ENCODE results near the gene CT45A9.
"Not testable (repeated sequence)": the region's sequence is repeated elsewhere in the genome, so short reads cannot be mapped to it uniquely, and the experiment has no call there.

Gene CT45A9, protein sequence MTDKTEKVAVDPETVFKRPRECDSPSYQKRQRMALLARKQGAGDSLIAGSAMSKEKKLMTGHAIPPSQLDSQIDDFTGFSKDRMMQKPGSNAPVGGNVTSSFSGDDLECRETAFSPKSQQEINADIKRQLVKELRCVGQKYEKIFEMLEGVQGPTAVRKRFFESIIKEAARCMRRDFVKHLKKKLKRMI

DNA sequence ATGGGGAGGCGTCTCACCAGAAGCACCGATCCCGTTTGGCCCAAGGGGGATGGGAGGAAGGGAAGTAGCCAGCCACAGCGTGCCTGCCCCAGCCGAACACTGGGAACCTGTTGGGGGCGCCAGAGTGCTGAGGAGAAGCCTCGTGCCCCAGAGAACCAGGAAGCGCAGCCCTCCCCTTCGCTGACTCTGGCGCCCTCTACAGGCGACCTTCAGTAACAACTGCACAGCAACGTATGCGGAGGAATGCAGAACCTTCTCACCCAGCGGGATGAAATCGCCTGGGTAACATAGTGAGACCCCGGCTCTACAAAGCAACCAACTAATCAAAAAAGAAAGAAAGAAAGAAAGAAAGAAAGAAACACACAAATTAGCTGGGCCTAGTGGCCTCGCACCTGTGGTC lies at the start of gene CT45A9:
Gene CT45A9, minus strand, starts transcription at position 101 of the 400 bp plus-strand sequence. CDS start 3,751 bp downstream, outside the sequence.
- in situ Hi-C loops (cut with MboI; ENCODE audit: low sequenced_read_pairs) = not testable (repeated sequence)

DNA sequence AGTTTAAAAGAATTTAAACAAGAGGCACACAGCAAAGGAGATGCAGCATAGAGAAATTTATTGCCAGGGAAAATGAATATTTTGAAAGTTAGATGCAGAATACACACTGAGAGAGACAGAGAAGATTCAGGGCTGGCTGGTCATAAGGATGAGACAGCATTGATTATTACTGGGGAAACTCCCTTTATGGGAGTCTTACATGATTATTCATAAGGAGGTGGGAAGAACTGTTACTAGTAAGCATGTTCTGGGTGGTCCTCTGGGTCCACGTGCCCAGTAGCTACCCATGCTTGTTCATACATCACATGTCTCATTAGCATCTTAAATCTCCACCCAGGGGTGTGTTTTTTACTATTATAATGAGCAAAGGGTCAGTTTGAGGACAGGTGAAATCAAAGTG lies 48.9 kb upstream of the CT45A9 start:
- in situ Hi-C loops (cut with MboI; ENCODE audit: low sequenced_read_pairs) = not testable (repeated sequence)

DNA sequence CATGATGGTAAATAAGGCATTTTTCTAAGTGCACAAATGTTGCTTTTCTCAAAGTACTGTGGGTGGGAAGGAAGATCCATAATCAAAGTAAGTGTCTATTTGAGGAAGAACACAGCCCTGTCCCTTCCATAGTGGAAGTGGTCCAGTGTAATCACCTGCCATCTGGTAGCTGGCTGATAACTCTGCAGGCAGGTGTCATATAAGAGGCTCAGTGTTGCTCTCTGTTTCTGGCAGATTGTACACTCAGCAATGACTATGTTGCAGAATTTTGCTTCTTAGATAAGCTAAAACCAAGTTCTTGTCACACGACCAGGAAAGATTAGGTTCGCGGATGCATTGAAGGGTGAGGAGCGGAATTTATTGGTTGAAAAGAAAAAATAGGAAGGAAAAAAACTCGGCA lies 42.8 kb upstream of the CT45A9 start:
- in situ Hi-C loops (cut with MboI; ENCODE audit: low sequenced_read_pairs) = no loop called here

DNA sequence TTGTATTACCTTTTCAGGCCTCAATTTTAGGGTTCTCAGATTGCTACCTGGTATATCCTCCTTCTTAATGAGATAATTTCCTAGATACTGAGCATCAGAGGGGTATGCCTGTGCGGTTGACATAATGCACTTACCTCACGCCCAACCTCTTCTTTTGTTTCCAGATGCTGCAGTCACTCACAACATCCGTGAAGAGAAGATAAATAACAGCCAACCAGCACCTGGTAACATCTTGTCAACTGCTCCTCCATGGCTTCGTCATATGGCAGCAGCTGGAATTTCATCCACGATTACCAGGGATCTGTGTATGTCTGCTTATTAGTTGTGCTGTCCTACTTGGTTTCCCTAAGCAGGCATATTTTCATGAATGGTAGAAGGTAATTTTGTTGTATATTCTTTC lies 38.6 kb upstream of the CT45A9 start:
- in situ Hi-C loops (cut with MboI; ENCODE audit: low sequenced_read_pairs) = no loop called here

DNA sequence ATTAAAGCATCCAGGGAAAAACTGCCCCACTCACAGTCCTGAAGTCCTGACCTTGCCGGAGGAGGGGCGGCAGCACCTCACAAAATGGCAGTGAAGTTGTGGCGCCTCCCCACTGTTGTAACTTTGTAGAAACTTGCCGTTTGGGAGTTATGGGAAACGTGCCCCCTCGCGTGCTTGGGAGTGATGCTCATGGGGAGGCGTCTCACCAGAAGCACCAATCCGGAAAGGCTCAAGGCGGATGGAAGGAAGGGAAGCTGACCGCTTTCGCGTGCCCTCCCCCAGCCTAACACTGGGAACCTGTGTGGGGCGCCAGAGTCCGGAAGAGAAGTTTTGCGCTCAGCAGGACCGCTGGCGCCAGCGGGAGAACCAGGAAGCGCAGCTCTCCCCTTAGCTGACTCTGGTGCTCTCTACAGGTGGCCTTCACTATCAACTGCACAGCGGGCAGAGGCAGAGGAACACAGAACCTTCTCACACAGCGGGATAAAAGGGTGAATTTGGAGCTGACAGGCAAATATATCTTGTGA lies 21.7 kb upstream of the CT45A9 start, which contains the start of the genes CT45A10 and SAGE1:
Gene CT45A10, minus strand, starts transcription at position 151 of the 524 bp plus-strand sequence. CDS start 8,100 bp downstream, outside the sequence.
Gene SAGE1, plus strand, starts transcription at position 423 of the 524 bp plus-strand sequence. CDS start 2,527 bp downstream, outside the sequence.
- in situ Hi-C loops (cut with MboI; ENCODE audit: low sequenced_read_pairs) = no loop called here

DNA sequence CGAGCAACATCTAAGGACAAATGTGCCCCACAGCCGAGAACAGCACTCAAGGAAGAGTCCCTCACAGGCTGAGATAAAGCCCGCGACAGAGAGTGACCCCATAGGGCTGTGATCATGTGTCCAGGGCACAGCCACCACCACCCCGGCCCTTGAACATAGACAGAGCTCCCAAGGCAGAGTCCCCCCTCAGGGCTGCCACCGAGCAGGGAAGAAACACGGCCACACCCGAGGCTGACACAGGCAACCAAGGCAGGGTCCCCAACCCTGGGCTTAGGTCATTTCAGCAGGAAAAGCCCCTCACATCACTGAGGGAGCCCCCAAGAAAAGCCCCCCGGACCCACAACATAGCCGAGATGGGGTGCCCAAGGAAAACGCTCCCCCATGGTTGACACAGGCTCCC lies 21.2 kb upstream of the CT45A9 start:
- in situ Hi-C loops (cut with MboI; ENCODE audit: low sequenced_read_pairs) = no loop called here

DNA sequence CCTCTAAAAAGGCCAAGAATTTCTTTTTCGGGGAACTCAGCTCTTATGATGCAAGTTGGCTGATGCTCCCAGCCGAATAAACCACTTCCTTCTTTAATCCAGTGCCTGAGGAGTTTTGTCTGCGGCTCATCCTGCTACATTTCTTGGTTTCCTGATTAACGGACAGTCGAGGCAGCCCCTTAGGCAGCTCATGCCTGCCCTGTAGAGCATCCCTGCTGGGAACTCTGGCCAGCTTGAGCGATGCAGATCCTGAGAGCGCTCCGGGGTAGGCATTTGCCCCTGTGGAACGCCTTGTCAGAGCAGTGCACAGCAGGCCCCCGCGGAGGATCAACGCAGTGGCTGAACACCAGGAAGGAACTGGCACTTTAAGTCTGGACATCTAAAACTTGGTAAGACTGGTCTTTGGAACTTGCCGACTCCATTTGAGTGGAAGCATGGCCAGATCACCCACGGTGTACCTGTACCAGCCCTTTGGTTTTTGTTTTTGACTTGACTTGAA lies 18.5 kb upstream of the CT45A9 start:
- in situ Hi-C loops (cut with MboI; ENCODE audit: low sequenced_read_pairs) = no loop called here

DNA sequence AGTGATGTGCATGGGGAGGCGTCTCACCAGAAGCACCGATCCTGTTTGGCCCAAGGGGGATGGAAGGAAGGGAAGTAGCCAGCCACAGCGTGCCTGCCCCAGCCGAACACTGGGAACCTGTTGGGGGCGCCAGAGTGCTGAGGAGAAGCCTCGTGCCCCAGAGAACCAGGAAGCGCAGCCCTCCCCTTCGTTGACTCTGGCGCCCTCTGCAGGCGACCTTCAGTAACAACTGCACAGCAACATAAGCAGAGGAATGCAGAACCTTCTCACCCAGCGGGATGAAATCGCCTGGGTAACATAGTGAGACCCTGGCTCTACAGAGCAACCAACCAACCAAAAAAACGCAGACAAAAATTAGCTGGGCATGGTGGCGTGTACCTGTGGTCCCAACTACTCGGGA lies 17.4 kb upstream of the CT45A9 start:
- in situ Hi-C loops (cut with MboI; ENCODE audit: low sequenced_read_pairs) = not testable (repeated sequence)

DNA sequence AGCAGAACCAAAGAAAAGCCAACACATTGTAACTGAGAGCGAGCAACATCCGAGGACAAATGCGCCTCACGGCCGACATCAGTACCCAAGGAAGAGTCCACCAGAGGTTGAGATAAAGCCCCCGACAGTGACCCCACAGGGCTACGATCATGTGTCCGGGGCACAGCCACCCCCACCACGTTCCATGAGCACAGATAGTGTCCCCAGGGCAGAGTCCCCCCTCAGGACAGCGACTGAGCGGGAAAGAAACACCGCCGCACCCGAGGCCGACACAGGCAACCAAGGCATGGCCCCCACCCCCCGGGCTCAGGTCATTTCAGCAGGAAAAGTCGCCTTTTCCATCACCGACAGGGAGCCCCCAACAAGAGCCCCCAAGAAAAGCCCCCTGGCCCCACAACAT lies 16.6 kb upstream of the CT45A9 start:
- in situ Hi-C loops (cut with MboI; ENCODE audit: low sequenced_read_pairs) = not testable (repeated sequence)

DNA sequence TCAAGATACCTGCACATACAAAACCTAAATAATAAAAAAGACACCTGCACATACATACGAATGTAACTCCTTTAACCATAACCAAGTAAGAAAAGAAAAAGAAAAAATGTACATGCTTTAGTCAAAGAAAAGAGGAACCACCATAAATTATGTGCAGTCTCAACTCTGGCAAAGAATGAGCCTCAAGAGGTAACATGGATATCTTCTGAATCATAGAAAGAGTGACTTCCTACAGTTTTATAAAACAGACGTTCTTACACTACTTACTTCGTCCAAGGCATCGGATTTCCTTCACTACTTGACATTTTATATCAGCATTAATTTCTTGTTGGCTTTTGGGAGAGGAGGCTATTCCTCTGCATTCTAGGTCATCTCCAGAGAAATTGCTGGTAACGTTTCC lies 11.1 kb upstream of the CT45A9 start:
- in situ Hi-C loops (cut with MboI; ENCODE audit: low sequenced_read_pairs) = not testable (repeated sequence)

DNA sequence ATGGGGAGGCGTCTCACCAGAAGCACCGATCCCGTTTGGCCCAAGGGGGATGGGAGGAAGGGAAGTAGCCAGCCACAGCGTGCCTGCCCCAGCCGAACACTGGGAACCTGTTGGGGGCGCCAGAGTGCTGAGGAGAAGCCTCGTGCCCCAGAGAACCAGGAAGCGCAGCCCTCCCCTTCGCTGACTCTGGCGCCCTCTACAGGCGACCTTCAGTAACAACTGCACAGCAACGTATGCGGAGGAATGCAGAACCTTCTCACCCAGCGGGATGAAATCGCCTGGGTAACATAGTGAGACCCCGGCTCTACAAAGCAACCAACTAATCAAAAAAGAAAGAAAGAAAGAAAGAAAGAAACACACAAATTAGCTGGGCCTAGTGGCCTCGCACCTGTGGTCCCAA lies 17.2 kb downstream of the CT45A9 start, which contains the start of gene CT45A8:
Gene CT45A8, minus strand, starts transcription at position 101 of the 400 bp plus-strand sequence. CDS start 3,755 bp downstream, outside the sequence.
- in situ Hi-C loops (cut with MboI; ENCODE audit: low sequenced_read_pairs) = not testable (repeated sequence)

DNA sequence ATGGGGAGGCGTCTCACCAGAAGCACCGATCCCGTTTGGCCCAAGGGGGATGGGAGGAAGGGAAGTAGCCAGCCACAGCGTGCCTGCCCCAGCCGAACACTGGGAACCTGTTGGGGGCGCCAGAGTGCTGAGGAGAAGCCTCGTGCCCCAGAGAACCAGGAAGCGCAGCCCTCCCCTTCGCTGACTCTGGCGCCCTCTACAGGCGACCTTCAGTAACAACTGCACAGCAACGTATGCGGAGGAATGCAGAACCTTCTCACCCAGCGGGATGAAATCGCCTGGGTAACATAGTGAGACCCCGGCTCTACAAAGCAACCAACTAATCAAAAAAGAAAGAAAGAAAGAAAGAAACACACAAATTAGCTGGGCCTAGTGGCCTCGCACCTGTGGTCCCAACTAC lies 34.4 kb downstream of the CT45A9 start, which contains the start of gene CT45A7:
Gene CT45A7, minus strand, starts transcription at position 101 of the 400 bp plus-strand sequence. CDS start 3,747 bp downstream, outside the sequence.
- in situ Hi-C loops (cut with MboI; ENCODE audit: low sequenced_read_pairs) = not testable (repeated sequence)

DNA sequence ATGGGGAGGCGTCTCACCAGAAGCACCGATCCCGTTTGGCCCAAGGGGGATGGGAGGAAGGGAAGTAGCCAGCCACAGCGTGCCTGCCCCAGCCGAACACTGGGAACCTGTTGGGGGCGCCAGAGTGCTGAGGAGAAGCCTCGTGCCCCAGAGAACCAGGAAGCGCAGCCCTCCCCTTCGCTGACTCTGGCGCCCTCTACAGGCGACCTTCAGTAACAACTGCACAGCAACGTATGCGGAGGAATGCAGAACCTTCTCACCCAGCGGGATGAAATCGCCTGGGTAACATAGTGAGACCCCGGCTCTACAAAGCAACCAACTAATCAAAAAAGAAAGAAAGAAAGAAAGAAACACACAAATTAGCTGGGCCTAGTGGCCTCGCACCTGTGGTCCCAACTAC lies 51.7 kb downstream of the CT45A9 start, which contains the start of gene CT45A2:
Gene CT45A2, minus strand, starts transcription at position 101 of the 400 bp plus-strand sequence. CDS start 3,747 bp downstream, outside the sequence.
- in situ Hi-C loops (cut with MboI; ENCODE audit: low sequenced_read_pairs) = not testable (repeated sequence)

All from HL-60/S4 treated with phorbol 12-myristate 13-acetate at 8.2 ng/mL for 4 days and 3 days (cell line).